Activated naive CD8-positive, alpha-beta T cell treated with anti-CD3 and anti-CD28 coated beads, Interleukin-2, amount 50 U/mL, for 16 hours (primary cell): ENCODE measurements around the gene DOCK2.

Source experiments
- DNase-seq: peaks from one replicate; pipeline ENCODE4 v3.0.0-alpha.2; 2020; ENCODE audit warnings: low read depth, low spot score

The DOCK2 gene

GRCh38 chr5:169688106-169688505, 51.0 kb downstream of the DOCK2 start:
- DNase-seq: no peak

GRCh38 chr5:169691471-169691870, 54.4 kb downstream of the DOCK2 start:
- DNase-seq: no peak

GRCh38 chr5:169694091-169694625, 57.1 kb downstream of the DOCK2 start:
- no peak for DNase-seq

GRCh38 chr5:169695025-169695625, 58.0 kb downstream of the DOCK2 start:
- no peak for DNase-seq

- no peak for DNase-seq
These were observed 58.9 kb downstream of the DOCK2 start for GRCh38 chr5:169695919-169696490.

- no peak for DNase-seq
These were observed 59.8 kb downstream of the DOCK2 start for GRCh38 chr5:169696621-169697510.

GRCh38 chr5:169697511-169697890, 60.4 kb downstream of the DOCK2 start:
- no peak for DNase-seq

- no peak for DNase-seq
These were observed 60.9 kb downstream of the DOCK2 start for GRCh38 chr5:169697976-169698375.

- no peak for DNase-seq
These were observed 63.5 kb downstream of the DOCK2 start for GRCh38 chr5:169700611-169701010.

- no peak for DNase-seq
These were observed 64.9 kb downstream of the DOCK2 start for GRCh38 chr5:169701910-169702451.

- no peak for DNase-seq
These were observed 65.8 kb downstream of the DOCK2 start for GRCh38 chr5:169702693-169703481.

- DNase-seq: no peak
These were observed 66.7 kb downstream of the DOCK2 start for GRCh38 chr5:169703813-169704212.

- DNase-seq: no peak
These were observed 68.2 kb downstream of the DOCK2 start for GRCh38 chr5:169705322-169705721.

GRCh38 chr5:169706071-169706470, 69.0 kb downstream of the DOCK2 start:
- DNase-seq: no peak

GRCh38 chr5:169706758-169707450, 69.8 kb downstream of the DOCK2 start:
- no peak for DNase-seq

- DNase-seq: no peak
These were observed 70.6 kb downstream of the DOCK2 start for GRCh38 chr5:169707686-169708085.

GRCh38 chr5:169710675-169711074, 73.6 kb downstream of the DOCK2 start:
- DNase-seq: no peak

GRCh38 chr5:169711551-169712225, 74.6 kb downstream of the DOCK2 start:
- DNase-seq: no peak

- DNase-seq: no peak
These were observed 75.4 kb downstream of the DOCK2 start for GRCh38 chr5:169712428-169712827.

GRCh38 chr5:169716287-169716686, 79.2 kb downstream of the DOCK2 start:
- no peak for DNase-seq
